ENCODE data around the gene PCDHB4. TPM values are rescaled to one million over a fixed set of nuclear protein-coding genes. Genes with fewer than 3 reads are reported as not detected.
"Not testable (repeated sequence)": the region's sequence is repeated elsewhere in the genome, so short reads cannot be mapped to it uniquely, and the experiment has no call there.

Gene PCDHB4
- total and polyA plus RNA-seq, 3 experiments from 2014 or later: not detected

DNA sequence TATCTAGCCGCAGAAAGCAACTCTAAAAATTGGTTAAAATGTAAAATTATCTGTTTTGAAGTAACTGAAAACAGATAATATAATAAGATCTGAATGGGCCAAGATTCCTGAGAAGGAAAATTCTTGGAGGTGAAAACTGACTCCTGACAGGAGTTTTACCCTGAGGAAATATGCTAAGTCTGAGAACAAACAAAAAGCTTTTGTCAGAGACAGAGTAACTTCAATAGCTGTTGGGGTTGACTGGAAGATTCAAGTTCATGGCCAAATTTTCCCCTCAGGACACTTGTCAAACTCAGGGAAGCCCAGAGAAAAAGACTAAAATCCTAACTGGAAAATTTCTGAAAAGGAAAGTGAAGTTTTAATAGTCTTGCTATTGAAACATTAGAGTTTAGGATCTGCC is 5.7 kb downstream of the PCDHB4 start:
- no peak overlapping the region for H3K4me3 Mint-ChIP-seq
- H3K9me3 Mint-ChIP-seq: peaks cover 5 to 16% (median 16%) of the 10 kb centered on the region in 5 donors
- no peaks in the 10 kb centered on the region for H3K4me1 ChIP-seq (ENCODE audit: insufficient read depth, low read length)
- no peaks in the 10 kb centered on the region for H3K27me3 ChIP-seq (ENCODE audit: insufficient read depth, low read length, poor library complexity, severe bottlenecking)
- no peaks in the 10 kb centered on the region for H3K36me3 ChIP-seq (ENCODE audit: insufficient read depth, low read length)
- ChIA-PET CTCF (no interaction called here), POLR2A (no interaction called here)
- no peaks in the 10 kb centered on the region for H3K9me3 ChIP-seq (ENCODE audit: low read length)
- peaks cover 4 to 29% of the 10 kb centered on the region in 2 donors for H3K27me3 Mint-ChIP-seq
- no peak overlapping the region for H3K4me3 ChIP-seq (ENCODE audit: low read length)
- DNase-seq: no peak
- peaks cover 0 to 6% (median 0%) of the 10 kb centered on the region in 3 donors for H3K36me3 Mint-ChIP-seq
- no peak overlapping the region for H3K27ac ChIP-seq (ENCODE audit: low read depth, low read length)
- no peaks in the 10 kb centered on the region for H3K4me1 Mint-ChIP-seq
- no peak overlapping the region for H3K27ac Mint-ChIP-seq

- peaks cover 8% of the 10 kb centered on the region for H3K9me3 ChIP-seq (ENCODE audit: low read length)
- H3K36me3 Mint-ChIP-seq: peaks cover 0 to 3% (median 0%) of the 10 kb centered on the region in 3 donors
- peaks cover 5 to 10% (median 6%) of the 10 kb centered on the region in 3 donors for H3K4me1 Mint-ChIP-seq
- CTCF ChIA-PET: no interaction called here
- H3K27ac Mint-ChIP-seq: no peak within 1 kb of the TSS
- H3K4me1 ChIP-seq (ENCODE audit: insufficient read depth, low read length): no peaks in the 10 kb centered on the region
- H3K9me3 Mint-ChIP-seq: peaks cover 21 to 51% (median 36%) of the 10 kb centered on the region in 5 donors
- POLR2A ChIA-PET: no interaction called here
- peak within 1 kb of the TSS in 5 of 7 donors; percentile 14 to 69 (median 23) for H3K4me3 Mint-ChIP-seq
- no peak within 1 kb of the TSS for H3K27ac ChIP-seq (ENCODE audit: low read depth, low read length)
- no peaks in the 10 kb centered on the region for H3K27me3 ChIP-seq (ENCODE audit: insufficient read depth, low read length, poor library complexity, severe bottlenecking)
- H3K36me3 ChIP-seq (ENCODE audit: insufficient read depth, low read length): no peaks in the 10 kb centered on the region
- H3K4me3 ChIP-seq (ENCODE audit: low read length): no peak within 1 kb of the TSS
- H3K27me3 Mint-ChIP-seq: peaks cover 7 to 9% of the 10 kb centered on the region in 2 donors
- DNase-seq: peak in 1 of 5 donors; percentile 3
Measured at GRCh38 chr5:141135030-141135717, 13.6 kb downstream of the PCDHB4 start, which contains the start of gene PCDHB5. TSS of gene PCDHB5 (plus strand) at chr5:141135206. CDS start at chr5:141135435, 229 bp downstream.

DNA sequence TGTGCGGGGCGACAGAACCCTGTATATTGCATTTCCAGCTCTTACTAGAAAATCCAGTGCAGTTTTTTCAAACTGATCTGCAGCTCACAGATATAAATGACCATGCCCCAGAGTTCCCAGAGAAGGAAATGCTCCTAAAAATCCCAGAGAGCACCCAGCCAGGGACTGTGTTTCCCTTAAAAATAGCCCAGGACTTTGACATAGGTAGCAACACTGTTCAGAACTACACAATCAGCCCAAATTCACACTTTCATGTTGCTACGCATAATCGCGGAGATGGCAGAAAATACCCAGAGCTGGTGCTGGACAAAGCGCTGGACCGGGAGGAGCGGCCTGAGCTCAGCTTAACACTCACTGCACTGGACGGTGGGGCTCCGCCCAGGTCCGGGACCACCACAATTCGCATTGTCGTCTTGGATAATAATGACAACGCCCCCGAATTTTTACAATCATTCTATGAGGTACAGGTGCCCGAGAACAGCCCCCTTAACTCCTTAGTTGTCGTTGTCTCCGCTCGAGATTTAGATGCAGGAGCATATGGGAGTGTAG is 14.2 kb downstream of the PCDHB4 start:
- no peak overlapping the region for H3K27ac Mint-ChIP-seq
- peaks cover 0 to 3% (median 0%) of the 10 kb centered on the region in 3 donors for H3K36me3 Mint-ChIP-seq
- POLR2A ChIA-PET: no interaction called here

DNA sequence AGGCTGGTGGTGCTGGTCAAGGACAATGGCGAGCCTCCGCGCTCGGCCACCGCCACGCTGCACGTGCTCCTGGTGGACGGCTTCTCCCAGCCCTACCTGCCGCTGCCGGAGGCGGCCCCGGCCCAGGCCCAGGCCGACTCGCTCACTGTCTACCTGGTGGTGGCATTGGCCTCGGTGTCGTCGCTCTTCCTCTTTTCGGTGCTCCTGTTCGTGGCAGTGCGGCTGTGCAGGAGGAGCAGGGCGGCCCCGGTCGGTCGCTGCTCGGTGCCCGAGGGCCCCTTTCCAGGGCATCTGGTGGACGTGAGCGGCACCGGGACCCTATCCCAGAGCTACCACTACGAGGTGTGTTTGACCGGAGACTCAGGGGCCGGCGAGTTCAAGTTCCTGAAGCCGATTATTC is 15.7 kb downstream of the PCDHB4 start:
- Mint-ChIP-seq H3K4me1 (peaks cover 5 to 10% (median 6%) of the 10 kb centered on the region in 3 donors), H3K9me3 (peaks cover 16 to 45% (median 36%) of the 10 kb centered on the region in 5 donors), H3K27me3 (peaks cover 7 to 16% of the 10 kb centered on the region in 2 donors)
- H3K9me3 ChIP-seq (ENCODE audit: low read length); H3K36me3 Mint-ChIP-seq; H3K4me1 ChIP-seq (ENCODE audit: insufficient read depth, low read length); H3K4me3 ChIP-seq (ENCODE audit: low read length); H3K36me3 ChIP-seq (ENCODE audit: insufficient read depth, low read length); H3K27ac ChIP-seq (ENCODE audit: low read depth, low read length); POLR2A ChIA-PET; CTCF ChIA-PET; H3K27me3 ChIP-seq (ENCODE audit: insufficient read depth, low read length, poor library complexity, severe bottlenecking); H3K4me3 Mint-ChIP-seq; H3K27ac Mint-ChIP-seq; DNase-seq: not testable (repeated sequence)

More for the DNA sequence above, 14.2 kb downstream of the PCDHB4 start:
- Mint-ChIP-seq H3K4me1 (peaks cover 5 to 10% (median 6%) of the 10 kb centered on the region in 3 donors), H3K4me3 (peak overlapping the region in 2 of 7 donors; percentile 14 to 69), H3K27me3 (peaks cover 7 to 9% of the 10 kb centered on the region in 2 donors), H3K9me3 (peaks cover 21 to 51% (median 36%) of the 10 kb centered on the region in 5 donors)
- CTCF ChIA-PET: no interaction called here
- DNase-seq: no peak
- H3K27ac ChIP-seq (ENCODE audit: low read depth, low read length): no peak overlapping the region
- H3K4me3 ChIP-seq (ENCODE audit: low read length): no peak overlapping the region
- H3K9me3 ChIP-seq (ENCODE audit: low read length): peaks cover 8% of the 10 kb centered on the region
- no peaks in the 10 kb centered on the region for H3K4me1 ChIP-seq (ENCODE audit: insufficient read depth, low read length)
- no peaks in the 10 kb centered on the region for H3K27me3 ChIP-seq (ENCODE audit: insufficient read depth, low read length, poor library complexity, severe bottlenecking)
- no peaks in the 10 kb centered on the region for H3K36me3 ChIP-seq (ENCODE audit: insufficient read depth, low read length)

GRCh38 chr5:141149812-141150211 is 28.2 kb downstream of the PCDHB4 start, which contains the start of gene PCDHB6:
TSS of gene PCDHB6 (plus strand) at chr5:141150057. CDS start at chr5:141150258, 201 bp downstream.
- peaks cover 0 to 4% (median 0%) of the 10 kb centered on the region in 3 donors for H3K36me3 Mint-ChIP-seq
- H3K27me3 Mint-ChIP-seq: peaks cover 8 to 42% of the 10 kb centered on the region in 2 donors
- ChIA-PET POLR2A (no interaction called here), CTCF (no interaction called here)
- Histone ChIP-seq H3K36me3 (ENCODE audit: insufficient read depth, low read length) (no peaks in the 10 kb centered on the region), H3K4me3 (ENCODE audit: low read length) (no peak within 1 kb of the TSS), H3K4me1 (ENCODE audit: insufficient read depth, low read length) (no peaks in the 10 kb centered on the region), H3K9me3 (ENCODE audit: low read length) (no peaks in the 10 kb centered on the region), H3K27me3 (ENCODE audit: insufficient read depth, low read length, poor library complexity, severe bottlenecking) (no peaks in the 10 kb centered on the region), H3K27ac (ENCODE audit: low read depth, low read length) (no peak within 1 kb of the TSS)
- H3K4me3 Mint-ChIP-seq: peak within 1 kb of the TSS in 4 of 7 donors; percentile 8 to 79 (median 26)
- H3K4me1 Mint-ChIP-seq: peaks cover 0 to 6% (median 5%) of the 10 kb centered on the region in 3 donors
- DNase-seq: no peak
- peaks cover 4 to 22% (median 21%) of the 10 kb centered on the region in 5 donors for H3K9me3 Mint-ChIP-seq
- no peak within 1 kb of the TSS for H3K27ac Mint-ChIP-seq

DNA sequence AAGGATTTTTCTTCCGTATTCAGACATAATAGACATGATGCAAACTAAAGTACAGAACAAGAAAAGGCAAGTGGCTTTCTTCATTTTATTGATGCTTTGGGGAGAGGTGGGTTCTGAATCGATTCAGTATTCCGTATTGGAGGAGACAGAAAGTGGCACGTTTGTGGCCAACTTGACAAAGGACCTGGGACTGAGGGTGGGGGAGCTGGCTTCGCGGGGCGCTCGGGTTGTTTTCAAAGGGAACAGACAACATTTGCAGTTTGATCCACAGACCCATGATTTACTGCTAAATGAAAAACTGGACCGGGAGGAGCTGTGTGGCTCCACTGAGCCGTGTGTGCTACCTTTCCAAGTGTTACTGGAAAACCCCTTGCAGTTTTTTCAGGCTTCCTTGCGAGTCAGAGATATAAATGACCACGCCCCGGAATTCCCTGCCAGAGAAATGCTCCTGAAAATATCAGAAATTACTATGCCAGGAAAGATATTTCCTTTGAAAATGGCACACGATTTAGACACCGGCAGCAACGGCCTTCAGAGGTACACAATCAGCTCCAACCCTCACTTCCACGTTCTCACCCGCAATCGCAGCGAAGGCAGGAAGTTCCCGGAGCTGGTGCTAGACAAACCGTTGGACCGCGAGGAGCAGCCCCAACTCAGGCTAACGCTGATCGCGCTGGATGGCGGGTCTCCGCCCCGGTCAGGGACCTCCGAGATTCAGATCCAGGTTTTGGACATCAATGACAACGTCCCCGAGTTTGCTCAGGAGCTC is 28.8 kb downstream of the PCDHB4 start:
- no peaks in the 10 kb centered on the region for H3K27me3 ChIP-seq (ENCODE audit: insufficient read depth, low read length, poor library complexity, severe bottlenecking)
- peaks cover 0 to 4% (median 0%) of the 10 kb centered on the region in 3 donors for H3K36me3 Mint-ChIP-seq
- ChIA-PET POLR2A (no interaction called here), CTCF (no interaction called here)
- H3K9me3 Mint-ChIP-seq: peaks cover 8 to 22% (median 21%) of the 10 kb centered on the region in 5 donors
- H3K9me3 ChIP-seq (ENCODE audit: low read length): no peaks in the 10 kb centered on the region
- H3K27ac ChIP-seq (ENCODE audit: low read depth, low read length): no peak overlapping the region
- no peaks in the 10 kb centered on the region for H3K36me3 ChIP-seq (ENCODE audit: insufficient read depth, low read length)
- H3K4me3 Mint-ChIP-seq: no peak overlapping the region
- H3K4me1 ChIP-seq (ENCODE audit: insufficient read depth, low read length): no peaks in the 10 kb centered on the region
- peaks cover 8 to 45% of the 10 kb centered on the region in 2 donors for H3K27me3 Mint-ChIP-seq
- H3K4me3 ChIP-seq (ENCODE audit: low read length): no peak overlapping the region
- peaks cover 0 to 6% (median 5%) of the 10 kb centered on the region in 3 donors for H3K4me1 Mint-ChIP-seq
- H3K27ac Mint-ChIP-seq: no peak overlapping the region
- DNase-seq: no peak

GRCh38 chr5:141150993-141151325 is 29.3 kb downstream of the PCDHB4 start:
- H3K27me3 ChIP-seq (ENCODE audit: insufficient read depth, low read length, poor library complexity, severe bottlenecking): no peaks in the 10 kb centered on the region
- H3K9me3 ChIP-seq (ENCODE audit: low read length): no peaks in the 10 kb centered on the region
- Mint-ChIP-seq H3K27me3 (peaks cover 11 to 47% of the 10 kb centered on the region in 2 donors), H3K4me1 (peaks cover 0 to 6% (median 5%) of the 10 kb centered on the region in 3 donors), H3K27ac (no peak overlapping the region), H3K4me3 (no peak overlapping the region), H3K36me3 (peaks cover 0 to 4% (median 0%) of the 10 kb centered on the region in 3 donors), H3K9me3 (peaks cover 11 to 24% (median 21%) of the 10 kb centered on the region in 5 donors)
- H3K27ac ChIP-seq (ENCODE audit: low read depth, low read length): no peak overlapping the region
- no peak for DNase-seq
- ChIA-PET CTCF (no interaction called here), POLR2A (no interaction called here)
- no peak overlapping the region for H3K4me3 ChIP-seq (ENCODE audit: low read length)
- no peaks in the 10 kb centered on the region for H3K4me1 ChIP-seq (ENCODE audit: insufficient read depth, low read length)
- H3K36me3 ChIP-seq (ENCODE audit: insufficient read depth, low read length): no peaks in the 10 kb centered on the region

- H3K4me3 Mint-ChIP-seq, POLR2A ChIA-PET: not testable (repeated sequence)
- peaks cover 12 to 46% of the 10 kb centered on the region in 2 donors for H3K27me3 Mint-ChIP-seq
Measured at GRCh38 chr5:141151632-141152031, 30.0 kb downstream of the PCDHB4 start.

More at GRCh38 chr5:141151632-141152031, 30.0 kb downstream of the PCDHB4 start:
- H3K27ac Mint-ChIP-seq; H3K9me3 ChIP-seq (ENCODE audit: low read length); H3K4me1 ChIP-seq (ENCODE audit: insufficient read depth, low read length); H3K4me3 ChIP-seq (ENCODE audit: low read length); H3K4me1 Mint-ChIP-seq; H3K27me3 ChIP-seq (ENCODE audit: insufficient read depth, low read length, poor library complexity, severe bottlenecking); H3K36me3 ChIP-seq (ENCODE audit: insufficient read depth, low read length); H3K27ac ChIP-seq (ENCODE audit: low read depth, low read length); DNase-seq; CTCF ChIA-PET; H3K36me3 Mint-ChIP-seq: not testable (repeated sequence)
- peaks cover 18 to 31% (median 24%) of the 10 kb centered on the region in 5 donors for H3K9me3 Mint-ChIP-seq

Data from CD8-positive, alpha-beta memory T cell (primary cell).